ENCODE data around the gene NOB1.

NOB1 gene

DNA sequence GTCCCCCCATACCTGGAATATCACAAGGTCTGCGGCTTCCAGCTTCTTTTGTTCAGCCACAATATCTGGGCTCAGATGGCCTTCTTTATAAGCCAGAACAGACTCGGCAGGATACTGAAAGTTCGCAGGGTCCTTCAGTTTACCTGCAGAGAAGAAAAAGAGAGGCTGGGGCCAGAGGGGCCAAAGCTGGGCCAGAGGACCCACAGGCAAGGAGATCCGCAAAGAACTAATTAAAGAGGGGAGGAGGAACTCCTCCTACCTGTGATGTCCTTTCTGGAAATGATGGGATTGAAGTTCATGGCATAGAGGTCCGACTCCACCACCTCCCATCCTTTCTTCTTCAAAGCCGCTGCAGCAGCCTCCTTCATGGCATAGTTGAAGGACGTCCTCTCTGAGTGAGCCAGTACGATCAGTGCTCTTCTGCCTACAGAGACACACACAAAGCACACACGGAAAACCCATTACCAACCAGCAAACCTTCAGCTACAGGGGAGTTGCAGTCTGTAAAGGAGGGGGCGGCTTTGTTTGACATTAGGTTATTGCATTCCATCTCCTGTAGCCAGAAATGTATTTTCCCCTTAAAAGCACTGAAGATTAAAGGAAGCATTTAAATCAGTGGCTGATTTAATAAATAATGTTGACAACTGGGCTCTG is 36.5 kb downstream of the NOB1 start:
- no peak for DNase-seq

DNA sequence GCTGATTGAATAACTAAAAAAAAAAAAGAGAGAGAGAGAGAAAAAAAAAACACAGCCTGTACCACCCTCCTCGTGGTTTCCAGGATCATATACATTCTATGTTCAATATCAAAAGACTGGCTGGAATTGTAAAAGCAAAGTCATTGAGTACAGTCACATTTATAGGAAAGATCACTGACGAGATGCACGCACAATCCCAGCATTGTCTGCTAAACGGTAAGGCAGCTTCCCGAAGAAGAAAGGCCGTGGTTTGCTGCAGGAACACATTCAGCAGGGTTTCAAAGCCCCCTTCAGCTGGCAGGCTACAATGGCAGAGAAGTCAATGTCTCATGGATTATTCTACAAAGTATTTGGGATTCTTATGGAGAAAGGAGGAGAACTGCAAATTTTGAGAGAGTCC is 37.7 kb downstream of the NOB1 start:
- no peak for DNase-seq

GRCh38 chr16:69712914-69713581 is 41.7 kb downstream of the NOB1 start:
- no peak for DNase-seq

GRCh38 chr16:69712277-69712676 is 42.4 kb downstream of the NOB1 start:
- no peak for DNase-seq

GRCh38 chr16:69711115-69711740 is 43.5 kb downstream of the NOB1 start:
- no peak for DNase-seq

- peak; percentile 74 for DNase-seq
Measured at GRCh38 chr16:69709456-69710084, 45.2 kb downstream of the NOB1 start.

DNA sequence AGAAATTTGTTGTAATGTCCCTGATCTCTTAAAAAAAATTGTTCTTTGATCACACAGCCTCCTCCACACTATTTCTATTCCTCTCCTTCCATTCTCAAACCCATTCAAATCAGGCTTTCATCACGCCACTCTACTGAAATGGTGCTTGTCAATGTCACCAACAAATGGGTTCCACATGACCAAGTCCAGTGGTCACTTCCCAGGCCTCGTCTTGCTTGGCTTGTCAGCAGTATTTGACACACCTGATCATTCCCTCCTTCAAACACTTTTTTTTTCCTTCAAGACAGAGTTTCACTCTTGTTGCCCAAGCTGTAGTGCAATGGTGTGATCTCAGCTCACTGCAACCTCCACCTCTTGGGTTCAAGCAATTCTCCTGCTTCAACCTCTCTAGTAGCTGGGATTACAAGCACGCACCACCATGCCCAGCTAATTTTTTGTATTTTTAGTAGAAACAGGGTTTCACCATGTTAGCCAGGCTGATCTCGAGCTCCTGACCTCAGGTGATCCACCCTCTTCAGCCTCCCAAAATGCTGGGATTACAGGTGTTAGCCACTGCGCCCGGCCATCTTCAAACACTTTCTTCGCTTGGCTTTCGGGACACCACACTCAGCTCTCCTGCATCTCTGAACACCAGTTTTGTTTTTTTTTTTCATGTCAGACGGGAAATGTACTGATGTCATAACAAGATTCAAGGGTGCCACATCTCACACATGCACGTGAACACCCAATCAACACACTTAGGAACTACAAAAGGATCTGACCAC is 46.6 kb downstream of the NOB1 start:
- DNase-seq = no peak

GRCh38 chr16:69706975-69707340 is 47.8 kb downstream of the NOB1 start:
- DNase-seq = no peak

DNA sequence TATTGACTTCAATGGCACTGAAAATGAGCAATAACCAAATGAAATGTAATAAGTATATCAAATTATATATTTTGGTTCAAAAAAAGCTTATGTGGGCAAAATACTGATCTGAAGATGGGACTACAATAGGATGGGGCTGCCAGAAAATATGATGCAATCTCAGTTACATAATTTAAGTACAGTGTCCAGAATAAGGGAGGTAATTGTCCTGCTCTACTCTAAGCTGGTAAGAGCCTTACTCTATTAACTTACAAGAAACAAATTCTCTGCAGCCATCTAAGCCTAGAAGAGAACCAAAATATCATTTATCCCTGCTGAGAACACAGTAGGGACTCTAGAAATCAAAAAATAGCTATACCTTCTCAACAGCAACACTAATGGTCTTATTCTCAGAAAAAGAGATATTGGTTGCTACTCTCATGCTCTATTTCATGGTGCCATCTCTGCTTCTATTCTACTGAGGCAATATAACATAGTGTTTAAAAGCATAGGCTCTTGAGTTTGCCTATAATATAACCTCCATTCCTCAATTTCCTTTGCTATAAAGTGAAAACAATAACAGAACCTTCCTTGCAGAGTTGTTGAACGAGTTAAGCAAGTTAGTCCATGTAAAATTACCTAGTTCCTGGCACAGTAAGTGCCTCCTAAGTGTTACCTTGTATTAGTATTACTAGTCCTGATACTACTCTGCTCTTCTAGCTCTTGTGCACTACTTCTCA is 48.3 kb downstream of the NOB1 start:
- no peak for DNase-seq

DNA sequence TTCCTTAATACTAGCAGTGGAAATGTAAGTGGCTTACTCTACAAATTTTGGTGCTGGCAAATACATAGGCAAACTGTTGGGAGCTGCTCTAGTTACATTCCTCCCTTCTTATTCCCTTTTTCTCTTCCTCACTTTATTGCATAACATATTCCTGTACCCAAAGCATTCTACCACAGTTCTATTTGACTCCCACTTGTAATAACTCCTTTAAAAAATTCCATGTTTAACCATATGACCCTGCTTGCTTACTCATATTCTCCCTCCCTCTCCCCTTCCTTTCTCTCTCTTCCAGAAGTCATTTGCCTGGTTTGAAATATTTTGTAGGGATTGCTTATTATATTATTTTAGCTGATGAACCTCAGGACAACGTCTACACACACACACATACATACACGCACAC is 51.1 kb downstream of the NOB1 start:
- no peak for DNase-seq

DNA sequence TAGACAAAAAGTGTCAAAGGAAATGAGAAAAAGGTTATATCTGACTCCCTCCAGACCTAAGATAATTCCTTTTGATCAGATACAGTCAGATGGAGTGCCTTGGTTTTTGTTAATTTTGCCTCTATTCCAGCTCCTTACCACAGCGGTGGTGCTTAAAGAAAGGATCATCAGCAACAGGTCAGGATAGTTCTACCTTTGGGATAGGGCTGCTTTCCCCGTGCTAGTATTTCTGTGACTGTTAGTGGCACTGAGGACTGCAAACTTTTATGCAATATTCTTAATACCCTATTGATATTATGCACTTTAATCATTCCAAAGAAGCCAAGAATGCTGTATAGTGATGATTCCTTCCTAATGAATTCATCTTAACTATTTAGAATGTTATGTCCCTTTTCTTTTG is 52.9 kb downstream of the NOB1 start:
- DNase-seq = no peak

GRCh38 chr16:69701452-69701851 is 53.3 kb downstream of the NOB1 start:
- no peak for DNase-seq

- no peak for DNase-seq
Measured at GRCh38 chr16:69699915-69700314, 54.8 kb downstream of the NOB1 start.

DNA sequence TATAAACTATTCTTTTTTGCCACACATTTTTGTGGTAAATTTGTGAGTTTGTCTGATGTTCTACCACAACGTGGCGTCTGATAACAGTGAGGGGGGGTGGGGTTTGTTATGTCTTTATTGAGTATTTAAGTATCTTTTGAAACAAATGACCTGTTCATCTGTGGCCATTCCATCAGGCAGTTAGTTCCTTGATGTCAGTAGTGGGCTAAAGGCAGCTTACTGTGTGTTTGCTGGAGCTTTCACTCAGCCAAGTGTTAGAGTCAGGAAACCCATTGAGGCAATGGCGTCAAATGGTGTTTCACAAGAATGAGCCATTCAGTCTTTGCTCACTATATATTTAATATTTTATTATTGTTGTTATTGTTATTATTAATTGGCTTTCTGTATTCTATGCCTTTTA is 56.3 kb downstream of the NOB1 start:
- DNase-seq = no peak

GRCh38 chr16:69693916-69694315 is 60.8 kb downstream of the NOB1 start:
- DNase-seq = no peak

- no peak for DNase-seq
Measured at GRCh38 chr16:69691980-69692911, 62.5 kb downstream of the NOB1 start.

Measured in CD4-positive, alpha-beta T cell treated with Interleukin-21 for 1 hour (primary cell).